ENCODE data around the gene NFATC1. TPM values are rescaled to one million over a fixed set of nuclear protein-coding genes. Genes with fewer than 3 reads are reported as not detected.

Gene NFATC1
- total RNA-seq, 4 donors from 2014 or later, result 14.0 to 22.4 (median 15.0) TPM

DNA sequence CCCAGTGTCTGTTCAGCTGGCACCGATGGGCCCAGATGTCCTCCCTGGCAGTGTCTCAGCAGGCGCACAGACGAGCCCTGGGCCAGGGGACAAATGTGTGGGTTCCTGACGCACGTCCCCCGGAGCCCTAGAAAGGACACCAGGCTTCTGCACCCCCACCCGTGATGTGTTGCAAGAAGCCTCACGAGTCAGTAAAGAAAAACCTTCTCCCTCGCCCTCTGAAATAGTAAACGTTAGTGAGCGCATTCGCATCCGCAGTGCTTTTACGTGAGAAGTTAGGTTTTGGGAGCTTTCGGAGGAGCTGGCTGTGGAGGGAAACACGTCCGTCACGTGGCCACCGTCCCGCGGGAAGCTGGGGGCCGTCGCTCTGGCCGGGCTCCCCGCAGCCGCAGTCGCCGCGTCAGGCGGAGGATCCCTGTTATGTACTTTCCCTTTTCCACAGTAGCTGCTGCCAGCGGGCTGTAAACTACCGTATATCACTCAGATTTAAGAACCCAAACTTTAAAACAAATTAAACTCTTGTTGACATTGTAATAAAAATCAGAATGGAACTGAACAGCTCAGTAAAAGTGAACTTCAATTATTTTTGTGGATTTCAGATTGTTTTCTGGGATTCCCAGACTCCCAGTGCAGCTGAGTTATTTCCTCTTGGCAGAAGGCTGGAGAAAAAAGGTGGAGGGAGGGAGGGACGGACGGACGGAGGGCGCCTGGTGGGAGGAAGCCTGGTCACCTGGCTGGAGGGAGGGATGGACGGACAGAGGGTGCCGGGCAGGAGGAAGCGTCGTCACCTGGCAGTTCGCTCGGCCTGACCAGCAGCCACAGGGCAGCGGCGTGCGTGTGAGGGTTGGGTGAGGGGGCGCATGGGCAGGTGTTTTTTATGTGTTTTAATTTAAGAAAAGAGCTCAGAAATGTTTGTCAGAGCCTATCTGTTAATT is 112.1 kb downstream of the NFATC1 start:
- intact Hi-C loops (cut with DNase I; ENCODE audit: low total_unique reads), result no loop called here
- TF ChIP-seq CTCF (IDR thresholded peaks at IDR 0.05), result no peak
- no peak for TF ChIP-seq POLR2A (IDR thresholded peaks at IDR 0.05)
- H3K4me3 ChIP-seq (ENCODE audit: low read depth, poor library complexity, severe bottlenecking), result no peak overlapping the region
- 19 to 24% methylated on average over 45 to 46 of the region's 46 CpGs for WGBS, 2 donors
- peak; percentile 60 to 93 for DNase-seq (ENCODE audit: low spot score in 2 of 2)

GRCh38 chr18:79508565-79509535 is 113.1 kb downstream of the NFATC1 start:
- no peak overlapping the region for H3K4me3 ChIP-seq (ENCODE audit: low read depth, poor library complexity, severe bottlenecking)
- DNase-seq (ENCODE audit: low spot score in 2 of 2), result peak in 1 of 2 donors; percentile 85
- 92 to 93% methylated on average over 37 to 39 of the region's 40 CpGs for WGBS, 2 donors
- intact Hi-C loops (cut with DNase I; ENCODE audit: low total_unique reads), result no loop called here
- TF ChIP-seq CTCF (IDR thresholded peaks at IDR 0.05) (no peak), POLR2A (IDR thresholded peaks at IDR 0.05) (no peak)

DNA sequence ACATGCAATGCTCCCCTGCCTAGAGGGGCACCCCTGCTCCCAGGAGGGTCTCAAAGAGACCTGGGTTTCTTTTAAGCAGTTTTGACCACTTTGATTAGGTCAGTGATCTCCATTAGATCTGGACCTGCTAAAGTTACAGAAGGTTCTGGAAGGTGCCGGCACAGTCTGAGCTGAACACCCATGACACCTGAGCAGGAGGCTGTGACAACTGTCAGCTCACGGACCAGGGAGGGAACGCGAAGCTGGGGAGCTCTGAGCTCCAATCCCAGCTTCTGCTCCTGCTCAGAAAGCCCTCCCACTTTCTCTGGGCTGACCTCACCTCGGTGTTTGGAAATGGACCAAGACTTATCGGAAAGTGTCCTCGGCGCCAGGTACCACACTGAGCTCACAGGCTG is 113.8 kb downstream of the NFATC1 start:
- TF ChIP-seq POLR2A (IDR thresholded peaks at IDR 0.05), result no peak
- TF ChIP-seq CTCF (IDR thresholded peaks at IDR 0.05), result no peak
- no peak for DNase-seq (ENCODE audit: low spot score in 2 of 2)
- 91 to 92% methylated on average over 8 of the region's 8 CpGs for WGBS, 2 donors
- intact Hi-C loops (cut with DNase I; ENCODE audit: low total_unique reads), result no loop called here
- no peak overlapping the region for H3K4me3 ChIP-seq (ENCODE audit: low read depth, poor library complexity, severe bottlenecking)

DNA sequence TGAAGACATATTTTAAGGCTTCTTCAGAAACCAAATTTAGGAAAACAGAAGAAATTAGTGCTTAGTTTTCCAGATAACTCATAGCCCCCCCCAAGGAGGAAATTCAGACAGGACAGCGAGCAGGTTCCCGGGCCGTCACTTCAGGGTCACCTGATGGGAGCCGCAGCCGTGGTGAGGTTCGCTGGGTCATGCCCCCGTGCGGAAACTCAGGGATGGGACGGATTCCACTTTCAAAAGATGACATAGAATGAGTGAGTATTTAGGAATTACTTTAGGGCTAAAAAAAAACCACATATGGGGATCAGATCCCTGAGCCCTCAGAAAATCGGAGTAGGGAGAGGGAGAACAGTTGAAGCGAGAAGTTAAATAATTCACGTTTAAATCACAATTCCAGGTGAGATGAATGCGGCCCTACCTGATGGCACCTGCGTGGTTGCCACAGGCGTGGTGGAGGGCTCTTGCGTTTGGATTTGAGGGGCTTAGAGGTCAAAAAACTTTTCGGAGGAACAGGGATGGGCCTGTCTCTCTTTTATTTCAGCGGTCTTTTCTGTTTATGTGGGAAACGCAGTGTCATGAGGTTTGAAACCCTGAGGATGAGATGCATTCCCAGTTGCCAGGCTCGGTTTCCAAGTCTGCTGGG is 114.4 kb downstream of the NFATC1 start:
- DNase-seq (ENCODE audit: low spot score in 2 of 2), result peak in 1 of 2 donors; percentile 67
- H3K4me3 ChIP-seq (ENCODE audit: low read depth, poor library complexity, severe bottlenecking), result no peak overlapping the region
- WGBS, 2 donors, result 96% methylated on average over 20 of the region's 20 CpGs
- intact Hi-C loops (cut with DNase I; ENCODE audit: low total_unique reads), result no loop called here
- no peak for TF ChIP-seq POLR2A (IDR thresholded peaks at IDR 0.05)
- no peak for TF ChIP-seq CTCF (IDR thresholded peaks at IDR 0.05)

DNA sequence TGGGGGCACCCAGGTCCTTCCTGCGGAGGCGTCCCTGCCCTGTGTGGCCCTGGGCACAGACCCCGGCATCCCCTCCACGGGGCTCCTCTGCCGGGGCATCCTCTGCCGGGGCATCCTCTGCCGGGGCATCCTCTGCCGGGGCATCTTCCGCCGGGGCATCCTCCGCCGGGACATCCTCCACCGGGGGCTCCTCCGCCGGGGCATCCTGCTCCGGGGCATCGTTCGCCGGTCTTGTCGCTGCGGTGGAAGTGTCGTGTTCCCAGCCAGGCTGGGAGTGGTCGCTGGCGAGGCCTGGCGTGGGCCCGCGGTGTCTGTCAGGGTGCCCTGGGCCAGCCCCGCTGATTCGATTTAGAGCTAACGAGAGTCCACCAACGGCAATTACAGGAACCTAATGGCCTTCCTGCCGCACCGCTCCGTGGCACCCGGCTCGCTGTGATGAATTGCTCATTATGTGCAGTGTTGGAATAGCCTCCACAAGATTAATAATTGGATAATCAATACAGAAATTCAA is 115.1 kb downstream of the NFATC1 start:
- TF ChIP-seq CTCF (IDR thresholded peaks at IDR 0.05), result no peak
- intact Hi-C loops (cut with DNase I; ENCODE audit: low total_unique reads), result no loop called here
- 94 to 95% methylated on average over 29 to 36 of the region's 36 CpGs for WGBS, 2 donors
- no peak overlapping the region for H3K4me3 ChIP-seq (ENCODE audit: low read depth, poor library complexity, severe bottlenecking)
- DNase-seq (ENCODE audit: low spot score in 2 of 2), result no peak
